Ovary (tissue), 3 donors: Measurements from ENCODE around the gene OR2W3.

Experiments
- EP300 ChIP-seq: sonication (generic); formaldehyde crosslinking; IDR thresholded peaks from one replicate; pipeline ENCODE4 v1.6.1; 2017; ENCODE audit warnings: antibody characterized with exemption
- POLR2A ChIP-seq: fragments of 450-650 bp; IDR thresholded peaks from one replicate; pipeline ENCODE4 v1.6.1; 2017; ENCODE audit warnings: antibody characterized with exemption, mild to moderate bottlenecking, moderate library complexity
- TF ChIP-seq, protein P1 (sequence below), 3 donors: fragments of 450-650 bp in 2 of 3; fragments of 200-600 bp in 1 of 3; IDR thresholded peaks; one replicate each; pipeline versions ENCODE4 v1.5.1 to v1.8.0; 2016 to 2022; ENCODE audit warnings: antibody characterized with exemption in 3 of 3, mild to moderate bottlenecking in 1 of 3
- donor health status: DM: no; HTN: no; CAD: no.

GRCh38 chr1:247862756-247863155 lies 32.6 kb upstream of the OR2W3 start:
- TF ChIP-seq, protein P1, sequence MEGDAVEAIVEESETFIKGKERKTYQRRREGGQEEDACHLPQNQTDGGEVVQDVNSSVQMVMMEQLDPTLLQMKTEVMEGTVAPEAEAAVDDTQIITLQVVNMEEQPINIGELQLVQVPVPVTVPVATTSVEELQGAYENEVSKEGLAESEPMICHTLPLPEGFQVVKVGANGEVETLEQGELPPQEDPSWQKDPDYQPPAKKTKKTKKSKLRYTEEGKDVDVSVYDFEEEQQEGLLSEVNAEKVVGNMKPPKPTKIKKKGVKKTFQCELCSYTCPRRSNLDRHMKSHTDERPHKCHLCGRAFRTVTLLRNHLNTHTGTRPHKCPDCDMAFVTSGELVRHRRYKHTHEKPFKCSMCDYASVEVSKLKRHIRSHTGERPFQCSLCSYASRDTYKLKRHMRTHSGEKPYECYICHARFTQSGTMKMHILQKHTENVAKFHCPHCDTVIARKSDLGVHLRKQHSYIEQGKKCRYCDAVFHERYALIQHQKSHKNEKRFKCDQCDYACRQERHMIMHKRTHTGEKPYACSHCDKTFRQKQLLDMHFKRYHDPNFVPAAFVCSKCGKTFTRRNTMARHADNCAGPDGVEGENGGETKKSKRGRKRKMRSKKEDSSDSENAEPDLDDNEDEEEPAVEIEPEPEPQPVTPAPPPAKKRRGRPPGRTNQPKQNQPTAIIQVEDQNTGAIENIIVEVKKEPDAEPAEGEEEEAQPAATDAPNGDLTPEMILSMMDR (IDR thresholded peaks at IDR 0.05): no peak
- no peak for TF ChIP-seq POLR2A
- no peak for TF ChIP-seq EP300
